ENCODE data around the gene SRBD1. TPM values are rescaled to one million over a fixed set of nuclear protein-coding genes. Genes with fewer than 3 reads are reported as not detected.

SRBD1 gene
- total RNA-seq, 1 donor from 2014 or later, result 7.7 TPM

DNA sequence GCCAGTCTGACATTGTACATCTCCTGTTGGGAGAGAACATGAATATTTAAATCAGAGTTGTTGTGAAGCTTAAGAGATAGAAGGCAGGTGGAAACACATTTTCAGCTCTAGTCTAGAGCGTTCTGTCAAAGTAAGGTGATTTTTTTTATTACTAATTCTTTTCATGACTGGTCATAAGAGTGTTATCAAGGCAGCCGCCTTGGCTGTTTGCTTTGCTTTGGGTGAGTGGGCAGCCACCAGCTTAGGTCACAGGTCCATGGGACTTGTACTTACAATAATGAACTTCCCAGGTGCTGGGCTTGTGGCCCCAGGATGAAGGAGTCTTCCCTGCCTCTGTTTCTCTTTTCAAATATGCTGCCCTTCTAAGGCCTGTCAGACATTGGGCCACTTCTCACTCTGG lies 256.3 kb downstream of the SRBD1 start:
- no peak for ATAC-seq
- DNase-seq (ENCODE audit: missing footprints), result no peak
- intact Hi-C loops (cut with DNase I), result no loop called here

DNA sequence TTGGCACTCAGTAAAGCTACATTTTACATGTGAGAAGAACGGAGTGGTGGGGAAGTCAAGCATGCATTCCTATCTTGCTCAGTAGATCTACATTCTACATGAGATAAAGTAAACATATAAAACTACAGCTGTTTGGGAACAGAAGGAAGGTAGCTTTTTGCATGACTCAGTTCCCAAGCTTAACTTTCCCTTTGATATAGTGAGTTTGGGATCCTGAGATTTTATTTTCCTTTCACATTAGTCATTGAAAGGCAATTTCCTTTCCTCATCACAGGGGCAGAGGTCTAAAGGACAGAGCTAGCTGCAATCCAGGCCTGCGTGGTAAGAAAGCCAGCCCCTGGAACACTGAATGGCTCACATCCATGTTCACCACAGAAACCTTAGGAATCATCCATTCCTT lies 257.2 kb downstream of the SRBD1 start:
- ATAC-seq (no peak), DNase-seq (ENCODE audit: missing footprints) (no peak)
- intact Hi-C loops (cut with DNase I), result no loop called here

DNA sequence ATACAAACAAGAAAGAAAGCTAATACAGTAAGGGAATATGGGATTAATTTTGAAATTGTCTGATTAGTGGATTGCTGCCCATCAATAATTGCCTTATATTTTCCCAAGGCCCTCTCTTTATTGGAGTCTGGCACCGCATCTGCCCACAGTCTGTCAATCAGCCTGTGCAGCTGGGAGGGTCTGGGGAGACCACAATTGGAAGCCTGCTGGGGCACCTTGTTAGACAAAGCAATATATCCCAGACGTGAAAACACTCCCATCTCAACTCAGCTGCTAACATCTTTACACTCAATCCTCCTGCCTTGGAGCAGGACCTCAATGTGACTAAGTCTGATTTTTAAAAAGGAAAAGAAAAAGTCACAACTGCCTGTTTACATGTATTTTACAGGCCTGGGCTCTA lies 258.6 kb downstream of the SRBD1 start:
- intact Hi-C loops (cut with DNase I), result no loop called here
- ATAC-seq, result no peak
- DNase-seq (ENCODE audit: missing footprints), result no peak

DNA sequence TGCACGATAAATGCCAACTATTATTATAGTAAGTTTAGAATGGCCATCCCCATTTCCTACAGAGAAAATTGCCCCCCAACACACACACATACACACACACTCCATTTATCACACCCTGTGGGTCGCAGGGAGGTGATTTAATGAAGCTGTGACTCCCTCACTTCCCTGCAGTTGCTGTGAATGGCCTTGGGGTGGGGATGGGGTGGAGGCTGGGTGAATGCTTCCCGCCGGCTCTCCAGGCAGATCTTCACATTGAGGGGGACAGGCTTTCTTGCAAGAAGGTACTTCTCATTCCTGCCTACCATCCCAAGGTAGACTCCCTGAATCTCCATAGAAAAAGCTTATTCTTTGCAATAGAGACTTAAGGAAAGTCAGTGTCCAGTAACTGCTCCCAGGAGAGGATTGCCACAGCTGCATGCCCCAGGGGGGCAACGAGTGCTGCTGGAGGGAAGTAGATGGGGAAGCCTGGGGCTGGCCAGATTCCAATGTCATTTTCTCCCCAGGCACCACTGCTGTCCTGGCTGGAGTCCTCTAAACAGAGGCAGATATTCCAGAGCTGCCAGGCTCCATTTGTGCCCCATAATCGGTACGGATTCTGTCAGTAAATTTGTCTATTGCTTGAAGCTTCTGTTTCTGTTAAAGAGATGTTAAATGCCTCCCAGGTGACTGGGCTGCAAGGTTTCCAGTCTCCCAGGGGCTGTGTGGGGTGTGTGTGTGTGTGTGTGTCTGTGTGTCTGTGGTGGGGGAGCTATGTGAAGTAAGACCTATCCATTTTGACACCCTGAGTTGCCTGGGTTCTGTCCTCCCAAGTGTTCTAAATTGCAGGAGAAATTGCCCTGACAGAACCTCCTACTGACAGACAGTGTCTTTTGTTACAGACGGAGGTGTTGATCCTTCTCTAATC lies 265.5 kb downstream of the SRBD1 start:
- no peak for ATAC-seq
- intact Hi-C loops (cut with DNase I), result no loop called here
- DNase-seq (ENCODE audit: missing footprints), result no peak

DNA sequence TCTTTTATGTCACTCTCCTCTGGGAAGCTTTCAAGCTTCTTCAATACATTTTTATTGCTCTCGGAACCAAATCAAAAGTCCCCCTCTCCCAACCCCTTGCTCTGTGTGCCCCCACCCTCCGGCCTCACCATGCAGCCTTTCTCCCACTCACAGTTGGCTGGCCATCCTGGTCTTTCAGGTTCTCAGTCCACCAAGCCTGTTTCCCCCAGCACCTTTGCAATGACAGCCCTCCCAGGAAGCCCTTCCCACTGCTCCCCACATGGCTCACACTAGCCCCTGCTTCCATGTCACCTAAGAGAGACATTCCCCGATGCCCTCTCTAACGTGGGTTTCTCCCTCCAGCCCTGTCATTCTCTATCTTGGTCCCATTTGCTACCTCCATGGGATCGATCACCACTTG lies 266.6 kb downstream of the SRBD1 start:
- intact Hi-C loops (cut with DNase I), result no loop called here
- ATAC-seq (no peak), DNase-seq (ENCODE audit: missing footprints) (no peak)

DNA sequence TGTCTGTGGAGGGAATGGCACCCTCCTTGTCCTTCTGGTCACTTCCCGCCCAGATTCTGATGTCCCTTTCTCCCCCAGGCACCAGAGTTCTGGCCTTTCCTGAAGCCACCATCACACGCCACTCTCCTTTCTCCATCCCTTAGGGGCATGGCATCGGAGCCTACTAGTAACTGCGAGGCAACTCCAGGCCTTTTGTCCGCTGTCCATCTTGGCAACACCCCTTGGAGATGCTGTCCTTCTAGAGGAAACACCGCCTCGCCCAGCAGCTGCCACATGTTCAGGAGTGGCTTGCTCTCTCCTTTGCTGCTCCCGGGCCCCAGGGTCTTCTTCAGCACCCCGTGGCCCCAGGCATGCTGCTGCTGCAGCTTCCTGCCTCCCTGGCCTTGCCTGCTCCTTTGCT lies 267.0 kb downstream of the SRBD1 start:
- no peak for DNase-seq (ENCODE audit: missing footprints)
- no peak for ATAC-seq
- intact Hi-C loops (cut with DNase I), result no loop called here

DNA sequence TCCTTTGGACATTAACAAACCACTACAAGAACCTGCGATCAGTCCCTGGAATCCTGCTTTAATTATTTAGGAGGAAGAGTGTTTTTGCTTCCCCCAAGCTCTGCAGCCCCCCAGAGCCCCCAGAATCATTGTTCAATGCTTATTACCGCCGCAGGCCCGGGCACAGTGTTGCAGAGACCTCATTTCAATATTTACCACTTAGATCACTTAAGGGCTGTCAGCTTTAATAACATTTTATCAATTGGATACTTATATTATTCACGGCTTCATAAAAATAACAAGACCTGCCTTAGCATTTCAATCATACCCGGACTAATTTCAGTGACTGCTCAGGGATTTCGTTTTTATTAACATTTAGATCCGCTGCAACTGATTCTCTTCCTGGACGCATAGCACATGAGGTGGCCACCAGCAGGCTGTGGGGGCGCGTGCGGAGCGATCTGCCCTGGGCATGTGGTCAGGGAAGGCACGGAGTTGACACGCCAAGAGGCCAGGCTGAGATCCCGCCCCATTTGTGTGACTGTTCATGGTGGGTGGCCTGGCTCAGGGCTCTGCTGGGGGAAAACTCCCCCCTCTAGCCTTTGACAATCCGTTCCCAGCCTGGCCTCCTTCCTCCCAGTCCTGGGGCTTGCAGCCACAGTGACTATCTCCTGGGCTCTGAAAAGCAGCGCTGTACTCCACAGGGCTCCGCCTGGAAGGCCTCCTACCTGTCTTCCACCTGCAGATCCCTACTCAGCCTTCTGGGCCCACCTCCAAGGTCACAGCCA lies 267.6 kb downstream of the SRBD1 start:
- ATAC-seq, result no peak

DNA sequence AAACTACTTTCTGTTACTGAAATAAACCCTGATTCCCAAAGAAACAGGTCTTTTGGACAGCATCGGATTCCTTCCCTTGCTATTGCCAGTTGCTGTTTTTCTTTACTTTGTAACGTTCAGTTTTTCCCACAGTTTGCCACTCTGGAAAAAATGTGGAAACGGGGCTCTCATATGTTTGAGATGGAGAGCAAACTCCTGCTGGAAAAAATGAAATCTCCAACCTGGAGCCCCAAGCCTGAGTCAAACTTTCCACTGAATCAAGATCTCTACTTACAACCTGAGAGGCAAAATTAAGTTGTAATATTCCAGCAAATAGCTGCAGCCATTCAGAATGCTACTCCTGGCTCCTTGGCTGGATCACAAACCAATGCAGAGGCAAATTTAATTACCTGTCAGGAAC lies 270.7 kb downstream of the SRBD1 start:
- ATAC-seq, result no peak
- intact Hi-C loops (cut with DNase I), result no loop called here
- no peak for DNase-seq (ENCODE audit: missing footprints)

More for the DNA sequence above, 267.6 kb downstream of the SRBD1 start:
- intact Hi-C loops (cut with DNase I), result no loop called here
- no peak for DNase-seq (ENCODE audit: missing footprints)

DNA sequence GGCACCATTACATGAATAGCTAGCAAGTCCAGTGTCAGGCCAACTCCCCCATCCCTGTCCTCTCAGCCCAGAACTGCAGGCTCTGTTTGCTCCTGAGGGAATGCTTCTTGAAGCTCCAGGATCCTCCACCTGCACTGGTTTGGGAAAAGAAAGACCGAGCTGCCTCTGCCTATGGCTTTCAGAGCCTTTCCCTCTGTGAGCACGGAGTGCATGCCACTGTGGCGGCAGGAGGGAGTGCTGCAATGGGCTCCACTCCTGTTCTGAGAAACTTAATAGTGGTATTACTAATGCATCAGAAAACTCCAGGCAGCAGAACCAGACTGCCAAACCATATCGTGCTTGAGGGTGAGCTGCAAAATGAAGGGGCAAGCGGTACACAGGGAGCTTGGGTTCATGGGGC lies 271.8 kb downstream of the SRBD1 start:
- ATAC-seq (no peak), DNase-seq (ENCODE audit: missing footprints) (no peak)
- intact Hi-C loops (cut with DNase I), result no loop called here

Other genes with a start within 250 kb of the SRBD1 start
- gene PRKCE, start 40.4 kb upstream of the SRBD1 start, total RNA-seq, result 17.8 TPM